ENCODE results near the gene MEMO1.

Gene MEMO1

DNA sequence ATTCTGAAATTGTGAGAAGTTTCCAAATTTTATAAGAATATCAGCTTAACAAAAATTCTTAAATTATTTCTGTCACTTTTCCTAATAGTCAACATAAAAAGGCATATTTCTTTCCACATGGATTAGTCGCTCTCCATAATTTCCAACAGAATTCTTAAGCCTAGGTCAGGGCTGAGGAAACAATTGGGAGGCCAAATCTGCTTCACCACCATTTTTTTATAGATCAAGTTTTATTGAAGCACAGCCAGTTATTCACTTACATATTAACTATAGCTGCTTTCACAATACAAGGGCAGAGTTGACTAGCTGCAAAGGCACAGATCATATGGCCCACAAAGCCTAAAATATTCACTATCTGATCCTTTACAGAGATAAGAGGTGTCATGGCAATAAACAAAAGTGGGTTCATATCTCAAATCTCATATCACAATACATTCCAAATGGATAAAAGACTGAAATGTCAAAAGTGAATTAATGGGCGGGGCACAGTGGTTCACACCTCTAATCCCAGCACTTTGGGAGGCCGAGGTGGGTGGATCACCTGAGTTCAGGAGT is 18.7 kb downstream of the MEMO1 start:
- TF ChIP-seq EGR1 (IDR thresholded peaks at IDR 0.05), result no peak
- TF ChIP-seq EP300 (IDR thresholded peaks at IDR 0.05; ENCODE audit: borderline replicate concordance), result no peak
- TF ChIP-seq TAF1 (IDR thresholded peaks at IDR 0.05; ENCODE audit: low read depth), result no peak
- no peak for TF ChIP-seq FOXM1 (IDR thresholded peaks at IDR 0.05; ENCODE audit: borderline replicate concordance, low read depth)
- TF ChIP-seq CEBPB (IDR thresholded peaks at IDR 0.05), result no peak
- TF ChIP-seq RAD21 (IDR thresholded peaks at IDR 0.05; ENCODE audit: low read depth), result no peak
- TF ChIP-seq NFIC (IDR thresholded peaks at IDR 0.05), result no peak
- TF ChIP-seq USF1 (IDR thresholded peaks at IDR 0.05), result no peak
- no peak for TF ChIP-seq CREB1 (IDR thresholded peaks at IDR 0.05; ENCODE audit: low read depth)
- TF ChIP-seq YY1 (IDR thresholded peaks at IDR 0.05; ENCODE audit: low read depth), result no peak

DNA sequence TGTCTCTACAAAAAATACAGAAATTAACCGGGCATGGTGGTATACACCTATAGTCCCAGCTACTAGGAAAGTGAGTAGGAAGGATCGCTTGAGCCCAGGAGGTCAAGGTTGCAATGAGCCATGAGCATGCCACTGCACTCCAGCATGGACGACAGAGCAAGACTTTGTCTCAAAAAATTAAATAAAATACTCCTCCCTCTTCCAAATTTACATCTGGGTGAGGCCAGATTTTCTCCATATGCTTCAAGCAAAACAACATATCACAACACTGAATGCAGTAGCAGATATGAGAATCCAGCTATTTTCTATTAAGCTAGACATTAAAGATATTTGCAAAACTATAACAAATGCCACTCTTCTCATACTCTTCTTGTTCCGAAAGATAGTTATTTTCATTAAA is 20.9 kb downstream of the MEMO1 start:
- TF ChIP-seq CEBPB (IDR thresholded peaks at IDR 0.05) (no peak), CREB1 (IDR thresholded peaks at IDR 0.05; ENCODE audit: low read depth) (no peak), FOXM1 (IDR thresholded peaks at IDR 0.05; ENCODE audit: borderline replicate concordance, low read depth) (no peak), NFIC (IDR thresholded peaks at IDR 0.05) (no peak), ZBTB7A (IDR thresholded peaks at IDR 0.05; ENCODE audit: low read depth) (no peak), EP300 (IDR thresholded peaks at IDR 0.05; ENCODE audit: borderline replicate concordance) (no peak), TAF1 (IDR thresholded peaks at IDR 0.05; ENCODE audit: low read depth) (no peak), TCF12 (IDR thresholded peaks at IDR 0.05; ENCODE audit: low read depth) (no peak), USF1 (IDR thresholded peaks at IDR 0.05) (no peak)
- TF ChIP-seq, protein P1, sequence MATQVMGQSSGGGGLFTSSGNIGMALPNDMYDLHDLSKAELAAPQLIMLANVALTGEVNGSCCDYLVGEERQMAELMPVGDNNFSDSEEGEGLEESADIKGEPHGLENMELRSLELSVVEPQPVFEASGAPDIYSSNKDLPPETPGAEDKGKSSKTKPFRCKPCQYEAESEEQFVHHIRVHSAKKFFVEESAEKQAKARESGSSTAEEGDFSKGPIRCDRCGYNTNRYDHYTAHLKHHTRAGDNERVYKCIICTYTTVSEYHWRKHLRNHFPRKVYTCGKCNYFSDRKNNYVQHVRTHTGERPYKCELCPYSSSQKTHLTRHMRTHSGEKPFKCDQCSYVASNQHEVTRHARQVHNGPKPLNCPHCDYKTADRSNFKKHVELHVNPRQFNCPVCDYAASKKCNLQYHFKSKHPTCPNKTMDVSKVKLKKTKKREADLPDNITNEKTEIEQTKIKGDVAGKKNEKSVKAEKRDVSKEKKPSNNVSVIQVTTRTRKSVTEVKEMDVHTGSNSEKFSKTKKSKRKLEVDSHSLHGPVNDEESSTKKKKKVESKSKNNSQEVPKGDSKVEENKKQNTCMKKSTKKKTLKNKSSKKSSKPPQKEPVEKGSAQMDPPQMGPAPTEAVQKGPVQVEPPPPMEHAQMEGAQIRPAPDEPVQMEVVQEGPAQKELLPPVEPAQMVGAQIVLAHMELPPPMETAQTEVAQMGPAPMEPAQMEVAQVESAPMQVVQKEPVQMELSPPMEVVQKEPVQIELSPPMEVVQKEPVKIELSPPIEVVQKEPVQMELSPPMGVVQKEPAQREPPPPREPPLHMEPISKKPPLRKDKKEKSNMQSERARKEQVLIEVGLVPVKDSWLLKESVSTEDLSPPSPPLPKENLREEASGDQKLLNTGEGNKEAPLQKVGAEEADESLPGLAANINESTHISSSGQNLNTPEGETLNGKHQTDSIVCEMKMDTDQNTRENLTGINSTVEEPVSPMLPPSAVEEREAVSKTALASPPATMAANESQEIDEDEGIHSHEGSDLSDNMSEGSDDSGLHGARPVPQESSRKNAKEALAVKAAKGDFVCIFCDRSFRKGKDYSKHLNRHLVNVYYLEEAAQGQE (IDR thresholded peaks at IDR 0.05; ENCODE audit: low read depth), result no peak

- TF ChIP-seq NFIC (IDR thresholded peaks at IDR 0.05), result no peak
- no peak for TF ChIP-seq CREB1 (IDR thresholded peaks at IDR 0.05; ENCODE audit: low read depth)
Observed at GRCh38 chr2:31987454-31988220, 23.2 kb downstream of the MEMO1 start.

GRCh38 chr2:31986906-31987305 is 23.9 kb downstream of the MEMO1 start:
- TF ChIP-seq, protein P2, sequence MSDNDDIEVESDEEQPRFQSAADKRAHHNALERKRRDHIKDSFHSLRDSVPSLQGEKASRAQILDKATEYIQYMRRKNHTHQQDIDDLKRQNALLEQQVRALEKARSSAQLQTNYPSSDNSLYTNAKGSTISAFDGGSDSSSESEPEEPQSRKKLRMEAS (IDR thresholded peaks at IDR 0.05), result no peak
- no peak for TF ChIP-seq ZBTB7A (IDR thresholded peaks at IDR 0.05; ENCODE audit: low read depth)
- TF ChIP-seq USF1 (IDR thresholded peaks at IDR 0.05), result no peak
- no peak for TF ChIP-seq EGR1 (IDR thresholded peaks at IDR 0.05)
- TF ChIP-seq RAD21 (IDR thresholded peaks at IDR 0.05; ENCODE audit: low read depth), result no peak
- TF ChIP-seq TCF12 (IDR thresholded peaks at IDR 0.05; ENCODE audit: low read depth), result no peak
- TF ChIP-seq NFIC (IDR thresholded peaks at IDR 0.05), result no peak

- TF ChIP-seq EGR1 (IDR thresholded peaks at IDR 0.05), result no peak
- no peak for TF ChIP-seq EP300 (IDR thresholded peaks at IDR 0.05; ENCODE audit: borderline replicate concordance)
- TF ChIP-seq, protein P1 (IDR thresholded peaks at IDR 0.05; ENCODE audit: low read depth), result no peak
- no peak for TF ChIP-seq USF1 (IDR thresholded peaks at IDR 0.05)
- no peak for TF ChIP-seq CREB1 (IDR thresholded peaks at IDR 0.05; ENCODE audit: low read depth)
- no peak for TF ChIP-seq RAD21 (IDR thresholded peaks at IDR 0.05; ENCODE audit: low read depth)
- TF ChIP-seq ZBTB7A (IDR thresholded peaks at IDR 0.05; ENCODE audit: low read depth), result no peak
- no peak for TF ChIP-seq YY1 (IDR thresholded peaks at IDR 0.05; ENCODE audit: low read depth)
- TF ChIP-seq FOXM1 (IDR thresholded peaks at IDR 0.05; ENCODE audit: borderline replicate concordance, low read depth), result no peak
- no peak for TF ChIP-seq TAF1 (IDR thresholded peaks at IDR 0.05; ENCODE audit: low read depth)
- no peak for TF ChIP-seq TCF12 (IDR thresholded peaks at IDR 0.05; ENCODE audit: low read depth)
- TF ChIP-seq TEAD4 (IDR thresholded peaks at IDR 0.05), result no peak
- TF ChIP-seq, protein P2 (IDR thresholded peaks at IDR 0.05), result no peak
- no peak for TF ChIP-seq NFIC (IDR thresholded peaks at IDR 0.05)
- no peak for TF ChIP-seq CEBPB (IDR thresholded peaks at IDR 0.05)
Observed at GRCh38 chr2:31983762-31984467, 26.9 kb downstream of the MEMO1 start.
